OCI-LY1 (cell line): Measurements from ENCODE around the gene LRRC32.

ENCODE experiments used
- H2AFZ ChIP-seq: fragments of 200-600 bp; sonication (generic), shearing (Covaris generic); 2 replicates; pipeline ENCODE4 v1.6.0; 2014; ENCODE audit warnings: antibody characterized with exemption, mild to moderate bottlenecking, low read length
- H3F3A ChIP-seq: fragments of 200-600 bp; sonication (generic), shearing (Covaris generic); 2 replicates; pipeline ENCODE4 v1.6.0; 2014; ENCODE audit warnings: mild to moderate bottlenecking, antibody characterized with exemption, low read length, moderate library complexity; ENCODE audit not compliant: insufficient read depth
- H3K27ac ChIP-seq: fragments of 200-600 bp; sonication (generic); 2 replicates; pipeline ENCODE4 v1.5.1; 2014; ENCODE audit warnings: low read length, mixed run types, mild to moderate bottlenecking, low read depth; ENCODE audit not compliant: poor library complexity, severe bottlenecking
- H3K27me3 ChIP-seq: fragments of 200-600 bp; sonication (generic); 2 replicates; pipeline ENCODE4 v1.6.0; 2014; ENCODE audit warnings: antibody characterized with exemption, mild to moderate bottlenecking, low read length, moderate library complexity; ENCODE audit not compliant: insufficient read depth
- H3K36me3 ChIP-seq: fragments of 200-600 bp; sonication (generic); 2 replicates; pipeline ENCODE4 v1.6.1; 2014; ENCODE audit warnings: mild to moderate bottlenecking, antibody characterized with exemption, low read length, moderate library complexity, mixed read lengths; ENCODE audit not compliant: insufficient read depth
- H3K4me1 ChIP-seq: fragments of 200-600 bp; sonication (generic); 2 replicates; pipeline ENCODE4 v1.5.1; 2014; ENCODE audit warnings: mild to moderate bottlenecking, low read length, moderate library complexity; ENCODE audit not compliant: insufficient read depth, severe bottlenecking
- H3K4me2 ChIP-seq: fragments of 200-600 bp; sonication (generic), shearing (Covaris generic); 2 replicates; pipeline ENCODE4 v1.6.1; 2014; ENCODE audit warnings: low read length
- H3K4me3 ChIP-seq: fragments of 200-600 bp; sonication (generic); 2 replicates; pipeline ENCODE4 v1.5.1; 2014; ENCODE audit warnings: low read length, low read depth, mild to moderate bottlenecking, mixed read lengths; ENCODE audit not compliant: poor library complexity, severe bottlenecking
- H3K79me2 ChIP-seq: fragments of 200-600 bp; shearing (Covaris generic); 2 replicates; pipeline ENCODE4 v1.6.1; 2016; ENCODE audit warnings: mixed run types, low read length, mixed read lengths; ENCODE audit not compliant: insufficient read depth
- H3K9ac ChIP-seq: fragments of 200-600 bp; sonication (generic), shearing (Covaris generic); 2 replicates; pipeline ENCODE4 v1.6.1; 2014; ENCODE audit warnings: mild to moderate bottlenecking, low read length, mixed read lengths
- H3K9me2 ChIP-seq: fragments of 200-600 bp; sonication (generic), shearing (Covaris generic); 2 replicates; pipeline ENCODE4 v1.6.1; 2014; ENCODE audit warnings: low read depth, mild to moderate bottlenecking, low read length, mixed read lengths
- H3K9me3 ChIP-seq: fragments of 200-600 bp; shearing (Covaris generic); 2 replicates; pipeline ENCODE4 v1.6.1; 2014; ENCODE audit warnings: low read length, mixed read lengths
- H4K20me1 ChIP-seq: fragments of 200-600 bp; sonication (generic), shearing (Covaris generic); 2 replicates; pipeline ENCODE4 v1.6.0; 2016; ENCODE audit warnings: mild to moderate bottlenecking, low read length; ENCODE audit not compliant: insufficient read depth
- CTCF ChIP-seq: fragments of 200-600 bp; sonication (generic), shearing (Covaris generic); IDR thresholded peaks from 2 replicates; pipeline ENCODE4 v1.5.1; 2017; ENCODE audit warnings: mild to moderate bottlenecking, antibody characterized with exemption, low read length, moderate library complexity, mixed read lengths
- EZH2 ChIP-seq: fragments of 200-600 bp; sonication (generic), shearing (Covaris generic); IDR thresholded peaks from 2 replicates; pipeline ENCODE4 v1.8.0; 2017; ENCODE audit warnings: borderline replicate concordance, mixed run types, mild to moderate bottlenecking, antibody characterized with exemption, low read length, moderate library complexity, mixed read lengths

The LRRC32 gene

DNA sequence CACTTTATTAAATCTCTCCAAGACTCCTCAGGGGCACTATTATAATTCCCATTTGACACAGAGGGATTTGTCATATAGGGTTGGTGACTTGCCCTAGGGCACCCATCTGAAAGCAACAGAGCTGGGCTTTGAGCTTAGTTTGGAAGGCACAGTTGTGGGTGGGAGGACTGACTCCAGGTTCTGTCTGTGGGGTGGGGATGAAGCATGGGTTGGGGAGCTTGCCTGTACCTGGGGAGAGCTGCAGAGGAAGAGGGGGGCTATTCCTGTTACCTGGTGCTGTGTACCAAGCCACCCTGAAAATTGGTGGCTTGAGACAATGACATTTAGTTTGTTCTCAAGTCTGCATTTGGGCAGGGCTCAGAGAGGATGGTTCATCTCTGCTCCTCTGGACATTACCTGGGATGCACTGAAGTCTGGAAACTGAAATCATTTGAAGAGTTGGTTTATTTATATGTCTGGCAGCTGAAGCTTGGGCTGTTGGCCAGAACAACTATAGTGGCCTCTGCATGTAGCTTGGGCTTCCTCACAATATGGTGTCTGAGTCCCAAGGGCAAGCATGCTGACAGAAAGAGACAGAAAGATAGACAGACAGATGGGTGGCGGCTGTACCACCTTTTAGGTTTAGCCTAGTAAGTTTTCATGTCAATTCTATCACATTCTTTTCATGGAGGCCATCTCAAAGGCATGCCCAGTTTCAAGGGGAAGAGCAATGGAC, 44.9 kb downstream of the LRRC32 start:
- Histone ChIP-seq H3K36me3 (no peaks in the 10 kb centered on the region), H3K4me3 (no peak overlapping the region), H3F3A (no peaks in the 10 kb centered on the region), H3K4me1 (peaks cover 37% of the 10 kb centered on the region), H3K79me2 (no peaks in the 10 kb centered on the region), H4K20me1 (no peaks in the 10 kb centered on the region), H3K27me3 (peaks cover 10% of the 10 kb centered on the region; the same call in 1 of the 2 replicates), H3K27ac (no peak overlapping the region), H3K9ac (no peak overlapping the region), H3K9me3 (peaks cover 3% of the 10 kb centered on the region; the same call in 1 of the 2 replicates), H3K9me2 (no peaks in the 10 kb centered on the region), H2AFZ (no peak overlapping the region), H3K4me2 (no peak overlapping the region)
- TF ChIP-seq CTCF (no peak), EZH2 (no peak)

GRCh38 chr11:76624500-76625379, 45.8 kb downstream of the LRRC32 start:
- H4K20me1 ChIP-seq: no peaks in the 10 kb centered on the region
- no peak overlapping the region for H3K27ac ChIP-seq
- TF ChIP-seq EZH2 (no peak), CTCF (no peak)
- peaks cover 28% of the 10 kb centered on the region for H3K4me1 ChIP-seq
- no peak overlapping the region for H3K9ac ChIP-seq
- no peak overlapping the region for H2AFZ ChIP-seq
- no peaks in the 10 kb centered on the region for H3K9me2 ChIP-seq
- H3F3A ChIP-seq: no peaks in the 10 kb centered on the region
- H3K79me2 ChIP-seq: no peaks in the 10 kb centered on the region
- no peak overlapping the region for H3K4me2 ChIP-seq
- H3K4me3 ChIP-seq: no peak overlapping the region
- H3K9me3 ChIP-seq: peaks cover 3% of the 10 kb centered on the region; the same call in 1 of the 2 replicates
- no peaks in the 10 kb centered on the region for H3K36me3 ChIP-seq
- peaks cover 10% of the 10 kb centered on the region; the same call in 1 of the 2 replicates for H3K27me3 ChIP-seq

- no peaks in the 10 kb centered on the region for H4K20me1 ChIP-seq
- H2AFZ ChIP-seq: no peak overlapping the region
- no peak for TF ChIP-seq EZH2
- TF ChIP-seq CTCF: no peak
- H3K4me2 ChIP-seq: no peak overlapping the region
- peaks cover 20% of the 10 kb centered on the region for H3K4me1 ChIP-seq
- H3K27ac ChIP-seq: no peak overlapping the region
- H3F3A ChIP-seq: no peaks in the 10 kb centered on the region
- H3K9ac ChIP-seq: no peak overlapping the region
- H3K79me2 ChIP-seq: no peaks in the 10 kb centered on the region
- H3K4me3 ChIP-seq: no peak overlapping the region
- H3K9me2 ChIP-seq: no peaks in the 10 kb centered on the region
- H3K9me3 ChIP-seq: peaks cover 3% of the 10 kb centered on the region; the same call in 1 of the 2 replicates
- H3K27me3 ChIP-seq: peaks cover 10% of the 10 kb centered on the region; the same call in 1 of the 2 replicates
- no peaks in the 10 kb centered on the region for H3K36me3 ChIP-seq
These were observed 46.6 kb downstream of the LRRC32 start for GRCh38 chr11:76623884-76624419.
